Ishikawa (cell line): ENCODE data around the gene GLOD5.

ENCODE experiments used
- CEBPB ChIP-seq: IDR thresholded peaks from 2 replicates; pipeline ENCODE4 v1.6.1; 2012
- CREB1 ChIP-seq: IDR thresholded peaks from 2 replicates; pipeline ENCODE4 v1.6.1; 2012; ENCODE audit warnings: low read depth
- EGR1 ChIP-seq: IDR thresholded peaks from 2 replicates; pipeline ENCODE4 v1.6.1; 2012
- EP300 ChIP-seq: IDR thresholded peaks from 2 replicates; pipeline ENCODE4 v1.6.1; 2012; ENCODE audit warnings: borderline replicate concordance
- FOXM1 ChIP-seq: IDR thresholded peaks from 2 replicates; pipeline ENCODE4 v1.6.1; 2012; ENCODE audit warnings: low read depth, borderline replicate concordance
- NFIC ChIP-seq: IDR thresholded peaks from 2 replicates; pipeline ENCODE4 v1.6.1; 2012
- RAD21 ChIP-seq: IDR thresholded peaks from 2 replicates; pipeline ENCODE4 v1.6.1; 2012; ENCODE audit warnings: low read depth
- TAF1 ChIP-seq: IDR thresholded peaks from 2 replicates; pipeline ENCODE4 v1.6.1; 2012; ENCODE audit warnings: low read depth, mild to moderate bottlenecking
- TCF12 ChIP-seq: IDR thresholded peaks from 2 replicates; pipeline ENCODE4 v1.6.1; 2012; ENCODE audit warnings: low read depth
- TEAD4 ChIP-seq: IDR thresholded peaks from 2 replicates; pipeline ENCODE4 v1.6.1; 2012
- YY1 ChIP-seq: IDR thresholded peaks from 2 replicates; pipeline ENCODE4 v1.6.1; 2012; ENCODE audit warnings: low read depth
- ZBTB7A ChIP-seq: IDR thresholded peaks from 2 replicates; pipeline ENCODE4 v1.6.1; 2012; ENCODE audit warnings: low read depth
- TF ChIP-seq, protein P1 (sequence below): IDR thresholded peaks from 2 replicates; pipeline ENCODE4 v1.6.1; 2012
- TF ChIP-seq, protein P2 (sequence below): IDR thresholded peaks from 2 replicates; pipeline ENCODE4 v1.6.1; 2012; ENCODE audit warnings: low read depth, mild to moderate bottlenecking
- TF ChIP-seq, protein P3 (sequence below): IDR thresholded peaks from 2 replicates; pipeline ENCODE4 v1.6.1; 2012

GLOD5 gene

DNA sequence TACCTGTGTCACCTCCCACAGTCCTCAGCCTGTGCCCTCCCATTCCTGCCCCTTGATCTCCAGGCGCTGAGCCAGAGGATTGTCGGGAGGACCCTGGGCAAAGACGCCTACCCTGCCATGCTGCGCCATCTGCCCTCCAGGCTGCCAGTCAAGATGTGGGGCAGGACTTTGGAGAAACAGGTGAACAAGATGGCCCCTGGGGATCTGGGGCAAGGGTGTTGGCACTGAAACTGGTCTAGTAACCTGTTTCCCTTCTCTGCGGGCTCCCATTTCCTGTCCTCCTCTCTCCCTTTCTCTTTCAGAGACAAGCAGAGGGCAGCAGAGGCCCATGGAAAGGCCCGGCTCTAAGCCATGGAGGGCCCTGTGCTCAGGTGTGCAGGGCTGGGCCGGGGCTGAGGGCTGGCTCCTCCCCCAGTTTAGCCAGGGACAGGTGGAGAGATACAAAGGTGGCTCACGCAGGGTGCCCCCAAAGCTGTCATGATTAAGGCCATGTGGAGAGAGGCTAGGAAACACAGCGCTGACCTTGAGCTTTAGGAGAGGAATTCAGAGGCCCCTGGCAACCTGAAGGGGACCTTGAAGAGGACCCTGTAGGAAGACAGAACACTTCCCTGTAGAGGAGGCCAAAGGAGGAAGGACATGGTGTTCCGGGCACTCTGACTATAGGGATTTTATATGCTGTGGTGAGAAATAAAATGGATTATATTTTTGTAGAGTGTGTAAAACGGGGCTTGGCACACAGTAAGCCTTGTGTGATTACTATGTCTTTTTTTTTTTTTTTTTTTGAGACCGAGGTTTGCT, at the start of gene GLOD5:
TSS of gene GLOD5 (plus strand) at position 74 of the 798 bp plus-strand sequence. CDS start at position 118, 44 bp downstream.
- TF ChIP-seq, protein P1, sequence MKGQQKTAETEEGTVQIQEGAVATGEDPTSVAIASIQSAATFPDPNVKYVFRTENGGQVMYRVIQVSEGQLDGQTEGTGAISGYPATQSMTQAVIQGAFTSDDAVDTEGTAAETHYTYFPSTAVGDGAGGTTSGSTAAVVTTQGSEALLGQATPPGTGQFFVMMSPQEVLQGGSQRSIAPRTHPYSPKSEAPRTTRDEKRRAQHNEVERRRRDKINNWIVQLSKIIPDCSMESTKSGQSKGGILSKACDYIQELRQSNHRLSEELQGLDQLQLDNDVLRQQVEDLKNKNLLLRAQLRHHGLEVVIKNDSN = no peak
- TF ChIP-seq ZBTB7A = no peak
- TF ChIP-seq TEAD4 = no peak
- peak; percentile 53; the same call in 1 of the 2 replicates for TF ChIP-seq YY1
- TF ChIP-seq RAD21 = peak; percentile 76
- no peak for TF ChIP-seq CEBPB
- no peak for TF ChIP-seq EGR1

DNA sequence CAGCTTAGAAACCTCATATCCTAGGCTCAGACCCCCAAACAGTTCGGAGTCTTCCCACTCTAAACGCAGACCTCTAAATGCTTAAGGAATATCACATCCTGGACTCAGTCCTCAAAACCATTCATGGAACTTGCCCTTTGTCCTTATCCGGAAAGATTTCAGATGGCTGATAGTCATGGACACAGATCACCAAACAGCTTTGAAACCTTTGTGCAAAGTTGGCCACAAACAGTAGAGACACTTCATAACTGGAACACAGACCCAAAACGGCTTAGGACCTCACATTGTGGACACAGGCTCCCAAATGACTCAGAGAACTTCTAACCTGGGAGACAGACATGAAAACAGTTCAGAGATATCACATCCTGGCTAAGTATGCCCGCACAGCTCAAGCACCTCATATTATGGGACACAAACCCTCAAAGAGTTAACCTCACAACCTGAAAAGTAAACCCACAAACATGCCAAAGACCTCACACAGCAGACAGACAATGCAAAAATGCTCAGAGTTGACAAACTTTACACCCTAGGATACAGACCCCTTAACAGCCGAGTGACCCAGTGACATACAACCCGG, 49.5 kb upstream of the GLOD5 start:
- TF ChIP-seq, protein P1 = no peak
- TF ChIP-seq CEBPB = no peak
- no peak for TF ChIP-seq EP300
- TF ChIP-seq NFIC = no peak
- TF ChIP-seq, protein P2, sequence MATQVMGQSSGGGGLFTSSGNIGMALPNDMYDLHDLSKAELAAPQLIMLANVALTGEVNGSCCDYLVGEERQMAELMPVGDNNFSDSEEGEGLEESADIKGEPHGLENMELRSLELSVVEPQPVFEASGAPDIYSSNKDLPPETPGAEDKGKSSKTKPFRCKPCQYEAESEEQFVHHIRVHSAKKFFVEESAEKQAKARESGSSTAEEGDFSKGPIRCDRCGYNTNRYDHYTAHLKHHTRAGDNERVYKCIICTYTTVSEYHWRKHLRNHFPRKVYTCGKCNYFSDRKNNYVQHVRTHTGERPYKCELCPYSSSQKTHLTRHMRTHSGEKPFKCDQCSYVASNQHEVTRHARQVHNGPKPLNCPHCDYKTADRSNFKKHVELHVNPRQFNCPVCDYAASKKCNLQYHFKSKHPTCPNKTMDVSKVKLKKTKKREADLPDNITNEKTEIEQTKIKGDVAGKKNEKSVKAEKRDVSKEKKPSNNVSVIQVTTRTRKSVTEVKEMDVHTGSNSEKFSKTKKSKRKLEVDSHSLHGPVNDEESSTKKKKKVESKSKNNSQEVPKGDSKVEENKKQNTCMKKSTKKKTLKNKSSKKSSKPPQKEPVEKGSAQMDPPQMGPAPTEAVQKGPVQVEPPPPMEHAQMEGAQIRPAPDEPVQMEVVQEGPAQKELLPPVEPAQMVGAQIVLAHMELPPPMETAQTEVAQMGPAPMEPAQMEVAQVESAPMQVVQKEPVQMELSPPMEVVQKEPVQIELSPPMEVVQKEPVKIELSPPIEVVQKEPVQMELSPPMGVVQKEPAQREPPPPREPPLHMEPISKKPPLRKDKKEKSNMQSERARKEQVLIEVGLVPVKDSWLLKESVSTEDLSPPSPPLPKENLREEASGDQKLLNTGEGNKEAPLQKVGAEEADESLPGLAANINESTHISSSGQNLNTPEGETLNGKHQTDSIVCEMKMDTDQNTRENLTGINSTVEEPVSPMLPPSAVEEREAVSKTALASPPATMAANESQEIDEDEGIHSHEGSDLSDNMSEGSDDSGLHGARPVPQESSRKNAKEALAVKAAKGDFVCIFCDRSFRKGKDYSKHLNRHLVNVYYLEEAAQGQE = no peak
- TF ChIP-seq TAF1 = no peak
- TF ChIP-seq ZBTB7A = no peak
- TF ChIP-seq, protein P3, sequence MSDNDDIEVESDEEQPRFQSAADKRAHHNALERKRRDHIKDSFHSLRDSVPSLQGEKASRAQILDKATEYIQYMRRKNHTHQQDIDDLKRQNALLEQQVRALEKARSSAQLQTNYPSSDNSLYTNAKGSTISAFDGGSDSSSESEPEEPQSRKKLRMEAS = no peak
- no peak for TF ChIP-seq FOXM1
- no peak for TF ChIP-seq YY1
- no peak for TF ChIP-seq CREB1
- no peak for TF ChIP-seq TEAD4

DNA sequence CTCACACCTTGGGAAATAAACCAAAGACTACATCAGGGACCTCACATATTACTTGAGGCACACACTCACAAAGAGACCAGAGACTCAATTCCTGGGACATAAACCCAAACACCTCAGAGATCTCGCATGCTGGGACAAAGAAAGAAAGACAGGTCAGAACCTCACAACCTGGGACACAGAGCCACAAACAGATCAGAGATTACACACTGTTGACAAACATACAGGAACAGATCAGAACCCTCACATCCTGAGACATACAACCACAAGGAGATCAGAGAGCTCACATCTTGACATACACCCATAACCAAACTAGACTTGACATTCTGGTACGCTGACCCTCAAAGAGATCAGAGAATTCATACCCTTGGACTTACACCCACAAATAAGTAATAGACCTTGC, 47.7 kb upstream of the GLOD5 start:
- TF ChIP-seq TEAD4 = no peak
- TF ChIP-seq TAF1 = no peak
- TF ChIP-seq, protein P1 = no peak

DNA sequence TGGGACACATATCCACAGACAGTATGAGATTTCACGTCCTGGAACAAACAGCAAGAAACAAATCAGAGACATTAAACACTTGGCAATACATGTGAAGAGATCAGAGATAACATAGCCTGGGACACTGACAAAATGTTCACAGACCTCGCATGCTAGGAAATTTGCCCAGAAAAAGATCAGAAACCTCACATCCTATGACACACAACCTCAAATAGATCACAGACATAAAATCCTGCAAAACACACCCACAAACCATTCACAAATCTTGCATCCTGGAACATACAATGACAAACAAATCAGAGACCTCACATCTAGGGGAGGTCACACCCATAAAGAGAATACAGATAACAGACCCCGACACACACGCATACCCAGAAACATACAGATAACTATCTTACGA, 47.0 kb upstream of the GLOD5 start:
- TF ChIP-seq TEAD4 (no peak), YY1 (no peak), CEBPB (no peak), ZBTB7A (no peak), FOXM1 (no peak), TCF12 (no peak), EGR1 (no peak), TAF1 (no peak), NFIC (no peak), RAD21 (no peak)
- TF ChIP-seq, protein P1 = no peak
- TF ChIP-seq, protein P2 = no peak

DNA sequence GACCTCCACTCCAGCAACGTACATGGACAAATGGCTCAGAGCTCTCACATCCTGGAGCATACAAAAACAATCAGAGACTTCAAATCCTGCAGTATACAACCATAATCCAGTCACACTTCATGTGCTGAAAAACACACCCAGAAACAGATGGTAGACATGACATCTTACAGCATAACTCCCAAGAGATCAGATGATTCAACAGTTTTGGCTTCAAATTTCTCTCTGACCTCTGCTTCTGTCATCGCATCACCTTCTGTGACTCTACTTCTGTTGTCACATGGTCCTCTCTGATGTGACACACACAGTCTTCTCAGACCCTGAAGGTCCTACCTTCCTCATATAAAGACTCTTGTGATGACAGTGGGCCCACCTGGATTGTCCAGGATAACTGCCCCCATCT, 46.5 kb upstream of the GLOD5 start:
- TF ChIP-seq NFIC (no peak), TCF12 (no peak)
- TF ChIP-seq, protein P3 = no peak
